GM19438 (cell line): Measurements from ENCODE around the gene MAEA.
"Not testable (repeated sequence)": the region's sequence is repeated elsewhere in the genome, so short reads cannot be mapped to it uniquely, and the experiment has no call there.

Experiments
- ATAC-seq: cut with Tn5 transposase; IDR thresholded peaks from one replicate; pipeline ENCODE4 v1.9.1; 2021; ENCODE audit warnings: low read depth; ENCODE audit not compliant: unreplicated experiment

Gene MAEA

GRCh38 chr4:1363513-1363912 is 73.8 kb downstream of the MAEA start:
- no peak for ATAC-seq

DNA sequence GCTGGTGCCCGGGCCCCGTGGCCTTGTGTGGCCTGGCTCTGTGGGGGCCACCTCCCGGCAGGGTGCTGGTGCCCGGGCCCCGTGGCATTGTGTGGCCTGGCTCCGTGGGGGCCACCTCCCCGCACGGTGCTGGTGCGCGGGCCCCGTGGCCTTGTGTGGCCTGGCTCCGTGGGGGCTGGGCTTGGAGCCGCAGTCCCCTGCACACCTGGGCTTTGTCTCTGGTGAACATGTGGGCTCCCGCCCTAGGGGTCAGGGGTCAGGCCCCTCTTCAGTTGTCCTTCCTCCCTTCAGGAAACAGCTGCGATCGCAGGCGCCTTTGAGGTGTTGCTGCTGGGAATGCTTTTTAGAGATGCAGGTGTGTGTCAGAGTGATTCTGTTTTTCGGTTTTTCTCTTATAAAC is 74.5 kb downstream of the MAEA start:
- no peak for ATAC-seq

- ATAC-seq: no peak
These were observed 75.1 kb downstream of the MAEA start for GRCh38 chr4:1364748-1365147.

GRCh38 chr4:1365271-1366178 is 75.8 kb downstream of the MAEA start:
- ATAC-seq: no peak

- no peak for ATAC-seq
These were observed 76.9 kb downstream of the MAEA start for GRCh38 chr4:1366371-1367229.

DNA sequence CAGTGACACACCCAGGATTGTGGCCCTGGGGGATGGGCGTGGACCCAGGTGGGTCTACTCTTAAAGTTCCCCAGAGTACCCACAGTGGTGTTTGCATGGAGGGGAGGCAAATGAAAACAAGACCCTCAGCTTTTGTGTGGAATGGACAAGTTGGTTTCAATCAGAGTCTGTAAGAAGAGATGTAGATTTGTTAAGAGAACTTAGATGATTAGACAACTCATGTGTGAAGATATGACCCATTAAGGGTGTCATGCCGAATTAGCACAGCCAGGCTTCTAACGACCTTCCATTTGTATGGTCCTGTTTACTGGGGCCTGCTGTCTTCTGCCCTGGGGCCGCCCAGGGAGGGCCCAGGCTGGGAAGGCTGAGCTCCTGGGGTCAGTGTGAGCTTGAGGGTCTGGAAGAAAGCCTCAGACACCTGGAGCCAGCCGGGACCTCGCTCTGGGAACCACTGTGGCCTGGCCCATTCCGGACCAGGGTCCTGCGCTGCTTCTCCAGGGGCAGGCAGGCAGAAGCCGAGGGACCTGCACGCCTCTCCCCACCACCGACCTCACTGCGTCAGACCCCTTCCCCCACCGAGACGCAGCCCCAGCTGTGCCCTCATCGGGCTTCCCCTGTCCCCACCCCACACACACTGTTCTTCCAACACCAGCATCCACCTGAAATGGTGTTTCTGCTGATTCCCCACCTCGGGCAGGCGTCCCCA is 77.7 kb downstream of the MAEA start:
- ATAC-seq: no peak

GRCh38 chr4:1367936-1368289 is 78.2 kb downstream of the MAEA start:
- ATAC-seq: no peak

DNA sequence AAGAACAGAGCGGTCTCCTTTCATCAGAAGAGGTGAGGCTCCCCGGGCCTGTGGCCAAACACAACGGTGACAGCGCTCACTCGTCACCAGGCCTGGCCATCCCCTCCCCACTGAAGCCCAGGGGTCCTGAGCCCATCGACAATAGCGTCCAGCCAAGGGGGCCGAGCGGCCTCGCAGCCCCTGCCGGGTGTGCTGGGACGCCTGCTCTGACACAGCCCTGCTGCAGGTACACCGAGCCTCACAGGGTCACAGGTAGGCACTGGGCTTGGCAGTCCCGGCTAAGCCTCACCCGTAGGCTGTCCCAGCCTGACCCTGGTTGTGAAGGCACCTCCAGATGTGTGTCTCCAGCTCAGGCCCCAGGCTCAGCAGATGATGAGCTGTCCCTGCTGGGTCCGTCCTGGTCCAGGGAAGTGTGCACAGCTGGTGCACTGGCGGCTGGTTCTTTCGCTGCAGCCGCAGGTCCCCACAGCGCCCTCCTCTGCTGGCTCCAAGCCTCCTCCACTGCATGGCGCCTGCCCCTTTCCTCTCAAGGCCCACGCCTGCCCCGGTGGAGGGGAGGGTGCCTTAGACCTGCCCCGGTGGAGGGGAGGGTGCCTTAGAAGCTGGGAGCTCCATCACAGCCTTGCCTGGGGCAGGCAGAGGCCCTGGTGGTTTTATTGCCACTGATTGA is 78.9 kb downstream of the MAEA start:
- ATAC-seq: no peak

- ATAC-seq: no peak
These were observed 79.4 kb downstream of the MAEA start for GRCh38 chr4:1369091-1369450.

DNA sequence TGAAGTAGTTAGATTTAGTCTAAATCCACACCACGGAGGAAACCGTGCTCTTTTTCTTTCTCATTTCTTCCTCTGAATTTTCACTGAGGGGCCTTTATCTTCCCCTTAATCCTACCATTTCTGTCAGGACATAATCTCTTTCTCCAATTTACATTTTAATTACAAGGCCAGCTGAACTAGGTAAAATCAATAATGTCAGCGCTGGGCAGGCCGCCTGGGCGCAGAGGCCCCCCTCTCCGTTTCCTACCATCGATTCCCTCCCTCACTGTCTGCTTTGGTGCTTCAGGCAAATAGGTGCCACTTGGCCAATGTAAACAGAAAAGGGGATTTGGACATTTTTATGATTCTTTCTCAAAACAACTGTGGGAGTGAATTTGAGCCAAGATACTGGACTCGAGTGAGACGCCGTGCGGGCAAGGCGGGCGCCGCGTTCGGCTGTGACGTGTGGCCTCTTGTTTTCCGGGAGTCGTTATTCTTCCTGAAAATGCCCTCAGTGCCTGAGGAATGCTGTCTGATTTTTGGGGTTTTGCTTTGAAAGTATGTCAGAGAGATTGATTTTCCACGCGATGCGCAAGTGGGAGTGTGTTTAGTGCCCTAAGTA is 79.9 kb downstream of the MAEA start:
- ATAC-seq: no peak

GRCh38 chr4:1370321-1371124 is 80.8 kb downstream of the MAEA start:
- no peak for ATAC-seq

DNA sequence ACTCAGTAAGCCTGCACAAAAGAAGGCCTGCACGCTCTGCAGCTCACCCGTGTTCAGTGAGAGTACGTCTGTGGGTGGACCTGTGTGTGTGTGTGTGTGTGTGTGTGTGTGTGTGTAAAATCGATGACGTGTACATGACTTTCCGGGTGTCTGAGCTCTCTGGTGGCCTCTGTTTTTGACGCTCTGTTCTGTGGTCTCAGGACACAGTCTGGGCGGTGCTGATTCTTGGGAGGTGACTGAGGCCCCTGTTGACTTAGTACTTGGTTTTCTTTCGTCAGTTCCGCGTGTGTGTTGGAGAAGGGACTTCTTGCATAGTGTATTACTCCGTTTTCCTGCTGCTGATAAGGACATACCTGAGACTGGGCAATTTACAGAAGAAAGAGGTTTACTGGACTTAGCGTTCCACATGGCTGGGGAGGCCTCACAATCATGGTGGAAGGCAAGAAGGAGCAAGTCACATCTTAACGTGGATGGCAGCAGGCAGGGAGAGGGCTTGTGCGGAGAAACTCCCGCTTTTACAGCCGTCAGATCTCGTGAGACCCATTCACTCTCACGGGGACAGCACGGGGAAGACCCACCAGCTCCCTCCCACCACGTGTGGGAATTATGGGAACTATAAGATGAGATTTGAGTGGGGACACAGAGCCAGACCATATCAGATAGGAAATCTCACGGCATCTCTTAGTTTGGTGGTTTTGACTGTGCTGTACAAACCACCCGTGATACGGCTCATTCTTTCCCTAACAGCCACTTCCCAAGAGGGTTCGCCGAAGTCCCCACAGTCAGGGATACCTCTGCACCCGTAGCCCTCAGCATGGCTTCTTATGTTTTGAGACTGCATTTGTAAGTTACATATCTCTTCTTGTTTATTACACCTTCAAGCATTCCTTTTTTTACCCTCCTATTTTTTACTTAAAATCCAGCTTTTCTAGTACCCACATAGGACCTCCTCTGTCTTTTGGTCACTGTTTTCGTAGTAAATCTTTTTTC is 81.8 kb downstream of the MAEA start:
- no peak for ATAC-seq

- not testable (repeated sequence) for ATAC-seq
These were observed 82.9 kb downstream of the MAEA start for GRCh38 chr4:1372576-1372975.

- ATAC-seq: no peak
These were observed 84.4 kb downstream of the MAEA start for GRCh38 chr4:1373892-1374705.

DNA sequence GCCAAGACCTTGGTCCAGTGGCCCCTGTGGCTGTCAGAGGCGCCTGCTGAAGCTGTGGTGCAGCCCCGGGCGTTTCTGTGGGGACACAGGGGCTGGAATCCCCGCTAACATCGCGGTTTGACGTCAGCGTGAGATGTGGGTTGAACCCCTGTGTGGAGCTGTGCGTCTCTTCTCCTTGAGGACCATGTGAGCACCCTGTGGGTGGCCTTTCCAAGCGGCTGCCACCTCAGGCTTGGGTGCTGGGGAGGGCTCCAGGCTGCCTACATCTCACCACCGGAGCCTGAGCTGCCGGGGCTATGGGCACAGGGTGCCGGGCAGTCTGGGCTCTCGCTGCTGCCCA is 85.0 kb downstream of the MAEA start:
- no peak for ATAC-seq

- no peak for ATAC-seq
These were observed 85.5 kb downstream of the MAEA start for GRCh38 chr4:1375051-1375721.

- no peak for ATAC-seq
These were observed 86.2 kb downstream of the MAEA start for GRCh38 chr4:1375761-1376322.
